Esophagus squamous epithelium (tissue), 4 donors: ENCODE measurements around the gene TRIM36.

Source experiments
- POLR2A ChIP-seq, 4 donors: fragments of 450-650 bp; IDR thresholded peaks; one replicate each; pipeline ENCODE4 v1.6.1; 2017; ENCODE audit warnings: antibody characterized with exemption in 4 of 4, mild to moderate bottlenecking in 4 of 4, moderate library complexity in 3 of 4
- TF ChIP-seq, protein P1 (sequence below), 6 experiments: fragments of 450-650 bp in 4 of 6; fragments of 200-600 bp in 2 of 6; sonication (generic) in 2 of 6; IDR thresholded peaks; one replicate each; pipeline ENCODE4 v1.5.1; 2016 to 2019; ENCODE audit warnings: antibody characterized with exemption in 6 of 6, mild to moderate bottlenecking in 4 of 6, moderate library complexity in 4 of 6

DNA sequence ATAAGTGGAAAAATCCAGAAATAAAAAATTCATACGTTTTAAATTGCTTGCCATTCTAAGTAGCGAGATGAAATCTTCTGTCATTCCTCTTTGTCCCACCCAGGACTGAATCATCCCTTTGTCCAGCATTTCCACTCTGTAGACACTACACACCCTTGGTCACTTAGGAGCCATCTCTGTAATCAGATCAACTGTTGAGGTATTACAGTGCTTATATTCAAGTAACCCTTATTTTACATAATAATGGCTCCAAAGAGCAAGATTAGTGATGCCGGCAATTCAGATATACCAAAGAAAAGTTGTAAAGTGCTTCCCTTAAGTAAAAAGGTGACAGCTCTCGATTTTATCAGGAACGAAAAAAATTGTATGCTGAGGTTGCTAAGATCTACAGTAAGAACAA, 60.4 kb downstream of the TRIM36 start:
- TF ChIP-seq, protein P1, sequence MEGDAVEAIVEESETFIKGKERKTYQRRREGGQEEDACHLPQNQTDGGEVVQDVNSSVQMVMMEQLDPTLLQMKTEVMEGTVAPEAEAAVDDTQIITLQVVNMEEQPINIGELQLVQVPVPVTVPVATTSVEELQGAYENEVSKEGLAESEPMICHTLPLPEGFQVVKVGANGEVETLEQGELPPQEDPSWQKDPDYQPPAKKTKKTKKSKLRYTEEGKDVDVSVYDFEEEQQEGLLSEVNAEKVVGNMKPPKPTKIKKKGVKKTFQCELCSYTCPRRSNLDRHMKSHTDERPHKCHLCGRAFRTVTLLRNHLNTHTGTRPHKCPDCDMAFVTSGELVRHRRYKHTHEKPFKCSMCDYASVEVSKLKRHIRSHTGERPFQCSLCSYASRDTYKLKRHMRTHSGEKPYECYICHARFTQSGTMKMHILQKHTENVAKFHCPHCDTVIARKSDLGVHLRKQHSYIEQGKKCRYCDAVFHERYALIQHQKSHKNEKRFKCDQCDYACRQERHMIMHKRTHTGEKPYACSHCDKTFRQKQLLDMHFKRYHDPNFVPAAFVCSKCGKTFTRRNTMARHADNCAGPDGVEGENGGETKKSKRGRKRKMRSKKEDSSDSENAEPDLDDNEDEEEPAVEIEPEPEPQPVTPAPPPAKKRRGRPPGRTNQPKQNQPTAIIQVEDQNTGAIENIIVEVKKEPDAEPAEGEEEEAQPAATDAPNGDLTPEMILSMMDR (IDR thresholded peaks at IDR 0.05) = no peak
- TF ChIP-seq POLR2A (IDR thresholded peaks at IDR 0.05) = no peak
